NCI-H446 treated with DMSO at 0.1 percent for 48 hours (cell line): ENCODE results near the gene ANGPTL2.

Experiments
- DNase-seq: peaks from one replicate; lab custom pipeline; 2025; lab: John Stamatoyannopoulos, UW

Gene ANGPTL2

GRCh38 chr9:127049581-127049980, 72.9 kb downstream of the ANGPTL2 start:
- no peak for DNase-seq

- no peak for DNase-seq
These were observed 73.4 kb downstream of the ANGPTL2 start for GRCh38 chr9:127049044-127049443.

GRCh38 chr9:127047971-127048370, 74.5 kb downstream of the ANGPTL2 start:
- no peak for DNase-seq

GRCh38 chr9:127045148-127045547, 77.3 kb downstream of the ANGPTL2 start:
- DNase-seq, result no peak

DNA sequence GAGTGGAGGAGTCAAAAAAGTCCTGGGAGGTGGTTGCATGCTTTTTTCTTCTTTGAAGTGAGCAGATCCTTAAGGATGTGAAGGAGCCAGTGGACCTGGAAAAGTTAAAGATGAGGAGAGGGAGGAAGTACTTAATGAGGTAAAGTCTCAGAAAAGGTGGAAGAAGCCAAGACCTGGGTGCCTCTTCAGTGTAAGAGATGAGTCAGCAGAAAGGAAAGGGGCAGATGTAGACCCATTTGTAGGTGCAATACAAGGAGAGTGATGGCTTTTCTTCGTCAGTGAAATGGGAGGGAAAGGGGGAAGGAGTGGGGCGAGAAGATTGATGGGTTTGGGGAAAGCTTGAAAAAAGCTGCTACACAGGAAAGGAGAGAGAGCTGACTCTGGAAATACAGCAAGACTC, 82.9 kb downstream of the ANGPTL2 start:
- no peak for DNase-seq

DNA sequence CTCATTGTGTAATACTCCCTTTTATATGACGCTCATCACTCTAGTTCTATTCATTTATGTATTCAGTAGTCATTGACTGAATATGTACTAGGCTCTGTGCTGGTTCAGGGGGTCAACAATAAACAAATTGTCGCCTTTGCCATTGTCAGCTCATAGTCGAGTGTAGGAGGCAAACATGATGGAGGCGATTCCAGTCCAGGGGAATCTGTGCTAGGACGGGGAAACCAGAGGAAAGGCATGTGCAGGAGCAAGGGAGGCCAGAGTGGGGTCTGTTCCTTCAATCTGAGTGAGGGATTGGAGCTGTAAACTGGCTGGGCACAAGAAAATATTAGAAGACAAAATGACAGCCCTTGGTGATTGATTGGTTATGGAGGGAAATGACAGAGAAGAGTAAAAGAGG, 83.9 kb downstream of the ANGPTL2 start:
- no peak for DNase-seq
